IMR-90 (cell line): Measurements from ENCODE around the gene GPC6. TPM values are rescaled to one million over a fixed set of nuclear protein-coding genes. Genes with fewer than 3 reads are reported as not detected.

Experiments used
- ATAC-seq: fragments of 200-7000 bp; cut with Tn5 transposase; 2 replicates; pipeline ENCODE4 v1.9.1; 2020; ENCODE audit warnings: low read depth, mild to moderate bottlenecking, moderate library complexity
- BruUV-seq: library from RNA; stranded (reverse); fragments of 400-500 nt; replicated peaks from 2 replicates; lab custom pipeline; 2021; lab: Mats Ljungman, UMichigan
- CTCF ChIA-PET: fragments of 300-600 bp; formaldehyde crosslinking; extraction: SDS; loops from one replicate; lab custom pipeline; 2021; ENCODE audit warnings: antibody characterized with exemption; lab: Yijun Ruan, JAX
- POLR2A ChIA-PET: fragments of 300-600 bp; sonication (Branson Sonifier 250); formaldehyde crosslinking; loops from one replicate; lab custom pipeline; 2022; ENCODE audit warnings: antibody characterized with exemption; ENCODE audit not compliant: unreplicated experiment; lab: Charles Lee
- DNase-seq: peaks from one replicate; pipeline ENCODE4 v3.0.0; 2013
- H2AFZ ChIP-seq: replicated peaks from 2 replicates; pipeline ENCODE3; 2013; ENCODE audit warnings: low read length, mild to moderate bottlenecking; ENCODE audit not compliant: poor library complexity
- H2AK5ac ChIP-seq: 2 replicates; pipeline ENCODE4 v1.6.1; 2013; ENCODE audit warnings: low read depth, low read length, inconsistent platforms
- H2AK9ac ChIP-seq: replicated peaks from 2 replicates; pipeline ENCODE3; 2013; ENCODE audit warnings: mild to moderate bottlenecking, low read depth, low read length, moderate library complexity; ENCODE audit not compliant: poor library complexity
- H2BK120ac ChIP-seq: 2 replicates; pipeline ENCODE4 v1.6.1; 2013; ENCODE audit warnings: low read depth, low read length, inconsistent platforms
- H2BK15ac ChIP-seq: 3 replicates; pipeline ENCODE4 v1.6.1; 2013; ENCODE audit warnings: low read depth, low read length, inconsistent platforms
- H2BK20ac ChIP-seq: 2 replicates; pipeline ENCODE4 v1.6.1; 2013; ENCODE audit warnings: low read depth, mild to moderate bottlenecking, inconsistent platforms, low read length, moderate library complexity
- H2BK5ac ChIP-seq: 2 replicates; pipeline ENCODE4 v1.6.1; 2013; ENCODE audit warnings: mild to moderate bottlenecking, low read depth, low read length, inconsistent platforms; ENCODE audit not compliant: poor library complexity, severe bottlenecking
- H3K14ac ChIP-seq: replicated peaks from 2 replicates; pipeline ENCODE4 v1.6.1; 2013; ENCODE audit warnings: low read depth, low read length, inconsistent platforms
- H3K18ac ChIP-seq: 2 replicates; pipeline ENCODE4 v1.6.1; 2013; ENCODE audit warnings: low read depth, low read length, control low read depth
- H3K23ac ChIP-seq: 2 replicates; pipeline ENCODE4 v1.6.1; 2013; ENCODE audit warnings: low read depth, low read length, inconsistent platforms
- H3K27ac ChIP-seq: 2 replicates; pipeline ENCODE4 v1.5.1; 2013; ENCODE audit warnings: mild to moderate bottlenecking, control low read depth, low read length; ENCODE audit not compliant: insufficient read depth
- H3K27me3 ChIP-seq: 2 replicates; pipeline ENCODE4 v1.6.1; 2013; ENCODE audit warnings: low read length; ENCODE audit not compliant: control insufficient read depth, insufficient read depth
- H3K36me3 ChIP-seq: 2 replicates; pipeline ENCODE4 v1.6.1; 2013; ENCODE audit warnings: low read length, mixed read lengths; ENCODE audit not compliant: control insufficient read depth, insufficient read depth
- H3K4ac ChIP-seq: 2 replicates; pipeline ENCODE4 v1.6.1; 2013; ENCODE audit warnings: low read depth, low read length, inconsistent platforms
- H3K4me1 ChIP-seq: 2 replicates; pipeline ENCODE4 v1.6.1; 2013; ENCODE audit warnings: low read length, mixed read lengths; ENCODE audit not compliant: control insufficient read depth, insufficient read depth
- H3K4me2 ChIP-seq: 2 replicates; pipeline ENCODE4 v1.6.1; 2013; ENCODE audit warnings: low read depth, mild to moderate bottlenecking, control low read depth, low read length, moderate library complexity
- H3K4me3 ChIP-seq: 2 replicates; pipeline ENCODE4 v1.5.1; 2013; ENCODE audit warnings: low read depth, mild to moderate bottlenecking, control low read depth, low read length, moderate library complexity; ENCODE audit not compliant: insufficient read depth
- H3K56ac ChIP-seq: 2 replicates; pipeline ENCODE4 v1.6.1; 2013; ENCODE audit warnings: low read length, inconsistent platforms; ENCODE audit not compliant: insufficient read depth; ENCODE audit errors: extremely low read depth
- H3K79me1 ChIP-seq, 2 experiments: 2 replicates each; pipeline ENCODE4 v1.6.1; 2013; ENCODE audit warnings: low read length in 2 of 2, inconsistent platforms in 1 of 2, low read depth in 1 of 2
- H3K9ac ChIP-seq: 2 replicates; pipeline ENCODE4 v1.6.1; 2013; ENCODE audit warnings: low read depth, low read length, control low read depth
- H3K9me1 ChIP-seq: 2 replicates; pipeline ENCODE4 v1.6.1; 2013; ENCODE audit warnings: low read length, inconsistent platforms; ENCODE audit not compliant: insufficient read depth
- H3K9me3 ChIP-seq: 2 replicates; pipeline ENCODE4 v1.6.1; 2013; ENCODE audit warnings: low read length; ENCODE audit not compliant: control insufficient read depth, insufficient read depth
- H4K20me1 ChIP-seq: 2 replicates; pipeline ENCODE4 v1.6.1; 2013; ENCODE audit warnings: low read length, inconsistent platforms; ENCODE audit not compliant: insufficient read depth
- H4K5ac ChIP-seq: 2 replicates; pipeline ENCODE4 v1.6.1; 2013; ENCODE audit warnings: mild to moderate bottlenecking, low read depth, low read length, control low read depth
- H4K8ac ChIP-seq, 2 experiments: 2 replicates each; pipeline ENCODE4 v1.6.1; 2013; ENCODE audit warnings: low read depth in 2 of 2, low read length in 2 of 2, control low read depth in 1 of 2, inconsistent platforms in 1 of 2
- H4K91ac ChIP-seq: 2 replicates; pipeline ENCODE4 v1.6.1; 2013; ENCODE audit warnings: low read depth, low read length, inconsistent platforms; ENCODE audit not compliant: insufficient read depth
- CEBPB ChIP-seq: IDR thresholded peaks from 2 replicates; pipeline ENCODE4 v1.6.1; 2012; ENCODE audit warnings: low read depth, low read length, improper control_type of control experiment
- FOS ChIP-seq: fragments of 150-350 bp; IDR thresholded peaks from 2 replicates; pipeline ENCODE4 v1.6.1; 2016; ENCODE audit warnings: low read depth, low read length
- WGBS, 2 experiments: methylation state at CpG; one replicate each; pipeline versions ENCODE4 v1.1.5 to v1.1.7; 2013; ENCODE audit warnings: missing lambda C conversion rate in 2 of 2; ENCODE audit not compliant: insufficient read length in 1 of 2; ENCODE audit errors: extremely low coverage in 2 of 2; 5-methylcytosine and 5-hydroxymethylcytosine counted together
- dilution Hi-C: fragments of 300-500 bp; cut with HindIII; formaldehyde crosslinking; loops from one replicate; pipeline ENCODE4 v1.14.3; 2018; ENCODE audit warnings: low sequenced_read_pairs; ENCODE audit not compliant: unreplicated experiment
- in situ Hi-C: fragments of 300-500 bp; cut with MboI; formaldehyde crosslinking; loops from 3 replicates; pipeline ENCODE4 v1.14.3; 2019; ENCODE audit warnings: low sequenced_read_pairs, inconsistent platforms, mixed read lengths
- intact Hi-C: fragments of 100-400 bp; cut with micrococcal nuclease; formaldehyde crosslinking; loops from 2 replicates; pipeline ENCODE4 v1.10.0; 2022
- polyA plus RNA-seq, 3 experiments: library from polyadenylated mRNA; depleted of rRNA; stranded (reverse); fragments of >200 nt; gene quantifications; 2 replicates each; pipeline ENCODE4 v1.2.3, GENCODE V29; 2012; ENCODE audit warnings: low replicate concordance in 1 of 3
- total RNA-seq: library from RNA; depleted of rRNA; stranded (reverse); fragments of >200 nt; gene quantifications from 2 replicates; pipeline ENCODE4 v1.2.3, GENCODE V29; 2012

GPC6 gene
- total and polyA plus RNA-seq, 2 of the 4 experiments (the other 2 are of a cell fraction): 14.9 to 39.4 TPM

- Histone ChIP-seq H3K9ac (no peak overlapping the region), H3K56ac (no peak overlapping the region), H3K4me1 (no peaks in the 10 kb centered on the region), H2AK5ac (no peak overlapping the region), H2AK9ac (no peak overlapping the region), H3K4me3 (no peak overlapping the region), H2AFZ (no peak overlapping the region), H3K14ac (no peak overlapping the region), H2BK5ac (no peak overlapping the region), H3K36me3 (no peaks in the 10 kb centered on the region), H3K23ac (no peak overlapping the region), H2BK20ac (no peak overlapping the region), H2BK15ac (no peak overlapping the region), H3K79me1 (no peaks in the 10 kb centered on the region), H3K9me3 (no peaks in the 10 kb centered on the region), H2BK120ac (no peak overlapping the region), H3K9me1 (no peaks in the 10 kb centered on the region), H3K27ac (no peak overlapping the region), H3K4me2 (no peak overlapping the region), H4K91ac (no peak overlapping the region), H3K18ac (no peak overlapping the region), H4K8ac (no peak overlapping the region), H4K5ac (no peak overlapping the region), H3K4ac (no peak overlapping the region), H3K27me3 (no peaks in the 10 kb centered on the region), H4K20me1 (no peaks in the 10 kb centered on the region)
- ATAC-seq (no peak), DNase-seq (peak; percentile 8)
- BruUV-seq: no TSS peak
- WGBS, 2 experiments: no CpG with 5 or more reads among the region's 3 CpGs
- dilution Hi-C loops: no loop called here
- intact Hi-C loops: no loop called here
- CTCF ChIA-PET: no interaction called here
- POLR2A ChIA-PET: no interaction called here
- in situ Hi-C loops: no loop called here
- TF ChIP-seq FOS (no peak), CEBPB (0 out of 2 replicates have a peak, but pooled peaks have one; percentile 15)
Observed at GRCh38 chr13:94031609-94032008, 805.0 kb downstream of the GPC6 start.
